IPS-NIHi11 (cell line): Measurements from ENCODE around the gene RNF214.
"Not testable (repeated sequence)": the region's sequence is repeated elsewhere in the genome, so short reads cannot be mapped to it uniquely, and the experiment has no call there.

Experiments
- DNase-seq: peaks from one replicate; pipeline ENCODE4 v3.0.0; 2012; ENCODE audit warnings: mixed read lengths, low spot score

The RNF214 gene

DNA sequence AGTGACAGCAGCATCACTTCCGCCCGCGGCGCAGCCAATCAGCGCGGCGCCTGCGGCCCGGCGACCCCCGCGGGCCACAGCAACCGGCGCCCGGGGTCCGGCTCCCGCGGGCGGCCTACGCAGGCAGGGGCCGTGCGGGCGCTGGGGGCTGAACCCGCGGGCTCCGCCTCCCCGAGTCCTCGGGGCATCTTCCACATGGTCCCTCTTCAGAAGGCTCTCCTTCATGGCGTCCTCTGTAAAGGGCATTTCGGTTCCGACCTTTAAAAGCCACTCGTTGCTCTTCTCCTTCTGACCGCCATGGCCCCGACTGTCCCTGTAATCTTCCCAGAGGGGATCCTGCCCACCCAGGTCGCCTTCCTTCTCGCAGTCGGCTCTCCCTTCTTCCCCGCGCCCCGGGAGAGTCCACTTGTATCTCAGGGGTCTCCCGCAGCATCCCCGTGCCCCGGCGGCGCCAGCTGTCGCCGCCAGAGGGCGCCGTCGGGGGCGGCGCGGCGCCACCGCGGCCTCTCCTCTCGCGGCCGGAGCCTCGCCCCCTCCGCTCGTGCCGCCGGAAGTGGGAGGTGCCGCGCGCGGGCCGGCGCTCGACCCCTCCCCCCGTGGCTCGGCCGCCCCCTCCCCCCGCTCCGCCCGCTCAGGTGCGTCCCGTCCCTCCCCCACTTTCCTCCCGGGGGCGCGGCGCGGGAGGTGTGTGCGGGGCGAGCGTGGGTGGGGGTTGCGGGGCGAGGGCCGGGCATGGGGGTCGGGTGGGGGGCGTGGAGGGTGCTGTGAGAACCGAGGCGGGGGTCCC is at the start of gene RNF214:
RNF214 (plus strand) TSS at position 580 of the 787 bp plus-strand sequence. CDS start 1,602 bp downstream, outside the sequence.
- peak; percentile 99 for DNase-seq

- DNase-seq = not testable (repeated sequence)
These were observed 49.3 kb upstream of the RNF214 start for GRCh38 chr11:117183178-117183577.

DNA sequence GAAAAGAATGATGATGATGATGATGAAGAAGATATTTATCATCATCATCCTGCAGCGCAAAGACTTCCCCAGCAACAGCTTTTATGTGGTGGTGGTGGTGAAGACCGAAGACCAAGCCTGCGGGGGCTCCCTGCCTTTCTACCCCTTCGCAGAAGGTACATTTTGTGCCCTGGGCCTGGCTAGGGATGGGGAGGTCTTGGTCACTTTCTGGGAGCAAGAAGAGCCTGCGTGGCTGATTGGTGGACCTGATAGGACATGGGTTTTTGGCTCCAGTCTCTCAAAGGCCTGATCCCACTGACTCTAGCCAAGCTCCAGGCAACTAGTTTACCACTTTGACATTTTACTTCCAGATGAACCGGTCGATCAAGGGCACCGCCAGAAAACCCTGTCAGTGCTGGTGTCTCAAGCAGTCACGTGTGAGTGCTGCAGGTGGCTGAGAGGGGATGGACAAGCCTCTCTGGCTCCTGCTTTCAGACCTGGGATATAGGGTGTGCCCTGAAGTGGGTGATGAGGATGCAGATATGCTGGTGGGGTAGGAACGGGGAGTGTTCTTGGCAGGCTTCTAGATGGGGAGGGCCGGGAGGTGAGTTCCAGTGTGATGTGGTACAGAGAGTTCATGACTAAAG is 48.6 kb upstream of the RNF214 start:
- DNase-seq = no peak

DNA sequence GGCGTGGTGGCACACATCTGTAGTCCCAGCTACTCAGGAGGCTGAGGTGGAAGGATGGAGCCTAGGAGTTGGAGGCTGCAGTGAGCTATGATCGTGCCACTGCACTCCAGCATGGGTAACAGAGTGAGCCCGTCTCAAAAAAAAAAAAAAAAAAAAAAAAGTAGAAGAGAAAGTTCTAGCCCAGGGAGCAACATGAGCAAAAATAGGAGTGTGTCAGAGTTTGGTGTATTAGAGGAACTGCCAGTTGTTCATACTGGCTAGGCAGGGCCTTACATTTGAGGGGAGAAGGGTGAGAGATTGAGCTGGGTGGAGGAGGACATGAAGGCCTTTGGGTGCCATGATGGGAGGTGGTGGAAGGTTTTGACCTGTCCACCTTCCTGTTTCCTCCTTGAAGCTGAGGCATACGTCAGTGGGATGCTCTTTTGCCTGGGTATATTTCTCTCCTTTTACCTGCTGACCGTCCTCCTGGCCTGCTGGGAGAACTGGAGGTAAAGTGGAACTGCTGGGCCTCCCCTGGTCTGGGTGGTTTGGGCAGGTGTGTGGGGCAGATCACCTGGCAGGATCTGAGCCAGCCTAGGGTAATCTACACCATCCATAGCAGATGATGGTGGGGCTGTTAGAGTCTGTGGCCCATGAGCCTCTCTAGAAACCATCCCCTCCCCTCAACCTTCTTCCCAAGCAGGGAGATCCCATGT is 46.6 kb upstream of the RNF214 start:
- no peak for DNase-seq

DNA sequence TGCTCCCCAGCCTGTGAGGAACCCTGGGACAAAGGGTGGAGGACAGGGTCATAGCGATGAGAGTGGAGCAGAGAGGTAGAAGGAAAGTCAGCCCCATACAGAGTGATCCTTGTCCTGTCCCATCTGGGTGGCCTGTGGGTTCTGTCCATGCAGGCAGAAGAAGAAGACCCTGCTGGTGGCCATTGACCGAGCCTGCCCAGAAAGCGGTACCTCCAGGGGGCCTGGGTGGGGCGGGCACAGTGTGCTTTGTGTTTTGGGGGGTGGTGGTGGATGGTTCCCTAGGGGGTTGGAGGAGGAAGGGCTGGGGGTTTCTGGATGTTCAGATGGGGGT is 46.1 kb upstream of the RNF214 start:
- DNase-seq = no peak

- no peak for DNase-seq
These were observed 45.5 kb upstream of the RNF214 start for GRCh38 chr11:117187007-117187406.

DNA sequence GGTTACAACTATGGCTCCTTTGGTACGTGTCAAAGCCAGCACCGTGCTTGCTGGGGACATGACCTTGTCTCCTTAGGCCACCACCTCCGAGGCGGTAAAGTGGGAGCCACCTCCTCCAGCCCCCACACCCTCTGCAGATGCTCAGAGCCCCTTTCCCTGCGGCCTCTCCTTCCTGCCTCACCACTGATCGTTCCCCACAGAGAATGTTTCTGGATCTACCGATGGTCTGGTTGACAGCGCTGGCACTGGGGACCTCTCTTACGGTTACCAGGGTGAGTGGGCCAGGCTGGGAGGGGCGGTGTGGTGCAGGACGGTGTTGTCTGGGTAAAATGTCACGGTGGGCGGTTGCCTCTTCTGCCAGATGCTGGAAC is 45.1 kb upstream of the RNF214 start:
- no peak for DNase-seq

- no peak for DNase-seq
These were observed 44.5 kb upstream of the RNF214 start for GRCh38 chr11:117187799-117188481.

DNA sequence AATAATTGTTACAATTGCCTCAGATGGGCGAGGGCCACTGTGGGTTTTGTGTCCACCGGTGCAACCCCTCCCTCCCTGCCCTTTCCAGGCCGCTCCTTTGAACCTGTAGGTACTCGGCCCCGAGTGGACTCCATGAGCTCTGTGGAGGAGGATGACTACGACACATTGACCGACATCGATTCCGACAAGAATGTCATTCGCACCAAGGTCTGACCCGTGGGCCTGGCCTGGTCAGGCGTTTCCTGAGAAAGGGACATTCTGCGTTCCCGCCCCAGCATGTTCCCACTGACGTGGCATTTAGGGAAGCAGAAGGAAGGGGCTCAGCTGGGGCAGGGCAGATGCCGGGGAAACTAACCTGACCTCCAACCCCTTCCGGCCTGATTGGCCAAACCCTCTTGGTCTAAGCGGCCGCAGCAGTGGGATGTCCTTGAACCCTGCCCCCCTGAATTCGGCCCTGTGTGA is 43.8 kb upstream of the RNF214 start:
- DNase-seq = no peak

DNA sequence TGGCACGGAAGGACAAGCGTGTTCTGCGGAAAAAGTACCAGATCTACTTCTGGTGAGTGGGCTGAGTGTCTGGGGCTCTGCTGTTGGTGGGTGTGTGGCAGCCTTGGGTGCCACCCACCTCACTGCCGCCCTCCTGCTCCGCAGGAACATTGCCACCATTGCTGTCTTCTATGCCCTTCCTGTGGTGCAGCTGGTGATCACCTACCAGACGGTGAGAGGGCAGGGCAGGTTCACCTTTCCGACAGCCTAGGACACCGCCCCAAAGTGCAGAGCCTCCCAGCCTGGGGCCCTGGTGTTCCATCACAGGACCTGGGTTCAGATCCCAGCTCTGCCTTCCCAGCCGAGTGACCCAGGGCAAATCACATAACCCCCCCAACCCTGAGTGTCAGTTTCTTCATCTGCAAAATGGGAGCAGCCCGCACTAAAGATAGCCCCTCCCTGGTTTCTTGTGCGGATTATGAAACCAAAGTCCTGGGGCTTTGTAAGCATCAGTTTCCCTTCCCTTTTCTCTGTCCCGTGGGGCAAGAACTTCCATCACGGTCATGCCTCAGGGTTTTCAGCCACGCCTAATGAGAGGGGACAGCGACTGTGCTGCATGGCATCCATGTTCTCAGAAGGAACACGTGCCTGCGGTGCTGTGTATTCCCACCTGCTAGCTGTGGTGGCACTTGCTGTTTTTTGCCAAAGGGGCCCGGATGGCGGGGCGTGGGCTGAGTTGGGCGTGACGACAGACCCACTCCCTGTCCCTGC is 43.1 kb upstream of the RNF214 start:
- no peak for DNase-seq

- no peak for DNase-seq
These were observed 42.4 kb upstream of the RNF214 start for GRCh38 chr11:117189941-117190544.

GRCh38 chr11:117191680-117192400 is 40.6 kb upstream of the RNF214 start:
- no peak for DNase-seq

DNA sequence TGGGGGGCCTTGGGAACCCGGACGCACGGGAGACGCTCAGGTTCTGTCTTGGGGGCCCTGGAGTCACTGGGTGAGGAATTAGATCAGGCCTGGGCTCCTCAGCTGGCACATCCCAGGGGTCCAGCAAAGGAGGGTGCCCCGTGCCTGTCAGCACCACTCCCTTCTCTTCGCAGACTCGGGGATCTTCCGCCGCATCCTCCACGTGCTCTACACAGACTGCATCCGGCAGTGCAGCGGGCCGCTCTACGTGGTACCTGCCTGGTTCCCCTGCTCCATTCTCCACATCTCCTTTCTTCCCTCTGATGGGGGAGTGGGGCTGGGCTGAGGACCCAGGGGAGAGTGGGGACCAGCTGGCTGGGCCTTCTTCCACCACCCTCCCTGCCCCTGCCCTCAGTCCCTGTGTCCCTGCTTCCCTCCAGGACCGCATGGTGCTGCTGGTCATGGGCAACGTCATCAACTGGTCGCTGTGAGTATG is 40.0 kb upstream of the RNF214 start:
- DNase-seq = no peak

DNA sequence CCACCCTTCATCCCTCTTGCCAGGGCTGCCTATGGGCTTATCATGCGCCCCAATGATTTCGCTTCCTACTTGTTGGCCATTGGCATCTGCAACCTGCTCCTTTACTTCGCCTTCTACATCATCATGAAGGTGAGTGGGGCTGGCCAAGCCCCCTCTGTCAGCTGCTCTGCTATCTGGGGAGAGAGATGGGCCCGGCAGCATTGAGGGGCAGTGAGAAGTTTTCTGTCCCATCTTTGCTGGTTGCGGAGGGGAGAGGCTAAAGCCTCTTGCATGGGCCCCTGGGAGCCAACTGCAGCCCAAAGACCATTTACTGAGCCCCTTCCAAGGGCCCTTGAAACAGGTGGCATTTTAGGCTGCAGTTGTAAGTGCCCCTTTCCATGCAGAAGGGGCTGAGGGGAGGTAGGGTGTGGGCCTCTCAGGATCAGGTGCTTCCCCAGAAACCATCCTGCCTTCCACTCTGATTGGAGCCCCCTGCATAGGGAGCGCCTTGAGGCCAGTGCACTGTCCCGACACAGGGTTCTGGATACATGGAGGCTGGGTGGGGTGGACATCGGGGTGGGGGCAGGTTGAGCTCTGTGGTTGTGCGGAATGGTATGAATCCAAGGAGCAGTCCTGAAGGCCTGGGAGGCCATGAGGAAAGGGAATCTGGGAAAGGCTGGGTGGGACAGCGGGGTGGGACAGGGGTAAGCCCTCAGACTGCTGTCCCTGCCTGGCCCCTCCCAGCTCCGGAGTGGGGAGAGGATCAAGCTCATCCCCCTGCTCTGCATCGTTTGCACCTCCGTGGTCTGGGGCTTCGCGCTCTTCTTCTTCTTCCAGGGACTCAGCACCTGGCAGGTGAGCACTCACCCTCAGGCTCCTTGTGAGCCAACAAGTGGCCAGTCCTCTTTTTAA is 39.1 kb upstream of the RNF214 start:
- DNase-seq = no peak

DNA sequence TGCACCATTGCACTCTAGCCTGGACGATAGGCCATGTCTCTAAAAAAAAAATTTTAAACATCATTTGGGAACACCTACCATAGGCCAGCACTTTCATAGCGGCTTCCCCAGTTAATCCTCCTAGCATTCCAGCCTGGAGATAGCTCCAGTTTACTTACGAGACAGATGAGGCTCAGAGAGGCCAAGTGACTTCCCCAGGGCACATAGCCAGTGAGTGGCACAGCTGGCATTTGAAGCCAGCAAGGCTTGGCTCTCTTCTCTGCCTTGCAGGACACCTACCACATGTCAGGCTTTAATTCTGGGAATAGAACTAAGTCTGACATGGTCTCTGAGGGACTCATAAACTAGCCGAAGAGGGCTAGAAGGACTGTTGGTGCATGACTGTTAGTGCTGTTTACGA is 38.2 kb upstream of the RNF214 start:
- DNase-seq = no peak

GRCh38 chr11:117195258-117195657 is 37.2 kb upstream of the RNF214 start:
- DNase-seq = no peak

DNA sequence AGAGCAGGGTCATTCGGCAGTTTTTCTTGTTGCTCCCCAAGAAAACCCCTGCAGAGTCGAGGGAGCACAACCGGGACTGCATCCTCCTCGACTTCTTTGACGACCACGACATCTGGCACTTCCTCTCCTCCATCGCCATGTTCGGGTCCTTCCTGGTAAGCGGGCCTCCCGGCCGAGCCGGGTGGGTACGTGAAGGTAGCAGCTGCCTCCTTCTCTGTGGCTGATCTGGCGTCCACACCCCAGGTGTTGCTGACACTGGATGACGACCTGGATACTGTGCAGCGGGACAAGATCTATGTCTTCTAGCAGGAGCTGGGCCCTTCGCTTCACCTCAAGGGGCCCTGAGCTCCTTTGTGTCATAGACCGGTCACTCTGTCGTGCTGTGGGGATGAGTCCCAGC is 36.7 kb upstream of the RNF214 start:
- DNase-seq = no peak

DNA sequence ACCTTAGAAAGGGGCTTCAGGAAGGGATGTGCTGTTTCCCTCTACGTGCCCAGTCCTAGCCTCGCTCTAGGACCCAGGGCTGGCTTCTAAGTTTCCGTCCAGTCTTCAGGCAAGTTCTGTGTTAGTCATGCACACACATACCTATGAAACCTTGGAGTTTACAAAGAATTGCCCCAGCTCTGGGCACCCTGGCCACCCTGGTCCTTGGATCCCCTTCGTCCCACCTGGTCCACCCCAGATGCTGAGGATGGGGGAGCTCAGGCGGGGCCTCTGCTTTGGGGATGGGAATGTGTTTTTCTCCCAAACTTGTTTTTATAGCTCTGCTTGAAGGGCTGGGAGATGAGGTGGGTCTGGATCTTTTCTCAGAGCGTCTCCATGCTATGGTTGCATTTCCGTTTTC is 35.5 kb upstream of the RNF214 start:
- DNase-seq = no peak
